Endodermal cell (in vitro differentiated cells): ENCODE data around the gene TMEM121B. TPM values are rescaled to one million over a fixed set of nuclear protein-coding genes. Genes with fewer than 3 reads are reported as not detected.

Experiments used
- DNase-seq: peaks from one replicate; pipeline ENCODE4 v3.0.0-alpha.2; 2017
- H3K27ac ChIP-seq: 2 replicates; pipeline ENCODE4 v1.5.1; 2013; ENCODE audit warnings: mild to moderate bottlenecking, low read depth, low read length, moderate library complexity
- H3K27me3 ChIP-seq: 2 replicates; pipeline ENCODE4 v1.6.1; 2013; ENCODE audit warnings: mild to moderate bottlenecking, low read length, moderate library complexity; ENCODE audit not compliant: insufficient read depth, control insufficient read depth, poor library complexity, severe bottlenecking
- H3K36me3 ChIP-seq: 2 replicates; pipeline ENCODE4 v1.7.0; 2013; ENCODE audit warnings: mild to moderate bottlenecking, low read length, moderate library complexity; ENCODE audit not compliant: control insufficient read depth, insufficient read depth
- H3K4me1 ChIP-seq: one replicate; pipeline ENCODE4 v1.7.0; 2013; ENCODE audit warnings: low read length; ENCODE audit not compliant: control insufficient read depth, insufficient read depth
- H3K4me3 ChIP-seq: 2 replicates; pipeline ENCODE4 v1.5.1; 2013; ENCODE audit warnings: mild to moderate bottlenecking, low read length, moderate library complexity
- H3K9ac ChIP-seq: 2 replicates; pipeline ENCODE4 v1.6.1; 2013; ENCODE audit warnings: mild to moderate bottlenecking, low read length, moderate library complexity; ENCODE audit not compliant: poor library complexity, severe bottlenecking; ENCODE audit errors: extremely low read depth
- H3K9me3 ChIP-seq: 2 replicates; pipeline ENCODE4 v1.6.1; 2013; ENCODE audit warnings: mild to moderate bottlenecking, low read length, moderate library complexity; ENCODE audit not compliant: control insufficient read depth
- H3K27ac Mint-ChIP-seq: 2 replicates; pipeline ENCODE4 v1.8.0; 2020; ENCODE audit warnings: mixed read lengths
- H3K27me3 Mint-ChIP-seq: 2 replicates; pipeline ENCODE4 v1.8.0; 2021; ENCODE audit warnings: mild to moderate bottlenecking, mixed read lengths; ENCODE audit not compliant: insufficient read depth
- H3K36me3 Mint-ChIP-seq: 2 replicates; pipeline ENCODE4 v1.8.0; 2020; ENCODE audit warnings: low read depth, mixed read lengths
- H3K4me1 Mint-ChIP-seq: 2 replicates; pipeline ENCODE4 v1.8.0; 2020; ENCODE audit warnings: mixed read lengths
- H3K4me3 Mint-ChIP-seq: 2 replicates; pipeline ENCODE4 v1.8.0; 2020; ENCODE audit warnings: mild to moderate bottlenecking, moderate library complexity, mixed read lengths
- H3K9me3 Mint-ChIP-seq: 2 replicates; pipeline ENCODE4 v1.8.0; 2020; ENCODE audit warnings: mild to moderate bottlenecking, mixed read lengths
- CTCF ChIP-seq: fragments of 200-600 bp; sonication (generic); conservative IDR thresholded peaks from 2 replicates; pipeline ENCODE4 v1.5.0; 2021; ENCODE audit warnings: antibody characterized with exemption, mild to moderate bottlenecking
- WGBS, 2 experiments: methylation state at CpG; one replicate each; pipeline versions ENCODE4 v1.1.5 to v1.1.7; 2013; ENCODE audit warnings: missing lambda C conversion rate in 2 of 2, mixed read lengths in 1 of 2; ENCODE audit not compliant: insufficient coverage in 1 of 2, insufficient read length in 1 of 2; 5-methylcytosine and 5-hydroxymethylcytosine counted together
- total RNA-seq, 2 donors: library from RNA; stranded (reverse); fragmentation: NEBNext Ultra II Directional in 1 of 2; extraction: Animal tissue kit (Norgen Biotek cat#: 25700) in 1 of 2; gene quantifications; 2 replicates in 1 of 2; 3 replicates in 1 of 2; pipeline ENCODE4 v1.2.1, GENCODE V29; 2021

TMEM121B gene
- total RNA-seq, 2 donors from 2014 or later: 8.9 to 10.9 TPM

DNA sequence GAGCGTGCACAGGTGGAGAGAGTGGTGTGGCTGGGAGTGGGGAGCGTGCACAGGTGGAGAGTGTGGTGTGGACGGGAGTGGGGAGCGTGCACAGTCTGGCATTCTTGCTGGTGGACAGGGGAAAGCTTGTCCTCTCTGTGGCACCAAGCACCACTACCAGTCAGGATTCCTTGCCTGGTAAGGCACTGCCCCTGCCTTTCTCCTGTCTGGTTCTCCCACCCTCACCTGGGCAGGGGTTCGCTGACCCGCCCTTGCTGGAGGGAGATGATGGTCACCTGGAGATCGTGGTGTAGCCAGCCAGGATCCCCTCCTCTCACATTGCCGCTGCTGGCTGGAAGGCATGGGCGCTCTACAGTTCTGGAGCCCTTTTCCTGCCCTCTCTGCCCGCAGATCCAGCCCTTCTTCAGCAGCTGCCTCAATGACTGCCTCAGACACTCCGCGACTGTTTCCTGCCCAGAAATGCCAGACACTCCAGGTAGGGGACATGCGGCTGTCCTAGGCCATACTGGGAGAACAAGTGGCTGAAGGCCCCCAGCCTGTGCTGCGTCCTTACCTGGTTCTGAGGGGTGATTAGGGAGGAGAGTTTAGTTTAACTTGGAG lies 16.7 kb downstream of the TMEM121B start:
- Mint-ChIP-seq H3K27ac (no peak overlapping the region), H3K9me3 (no peaks in the 10 kb centered on the region), H3K4me1 (no peaks in the 10 kb centered on the region), H3K36me3 (peaks cover 52% of the 10 kb centered on the region), H3K27me3 (no peaks in the 10 kb centered on the region), H3K4me3 (no peak overlapping the region)
- Histone ChIP-seq H3K4me3 (no peak overlapping the region), H3K27ac (no peak overlapping the region), H3K9ac (no peak overlapping the region), H3K36me3 (peaks cover 87% of the 10 kb centered on the region), H3K27me3 (no peaks in the 10 kb centered on the region), H3K4me1 (no peaks in the 10 kb centered on the region), H3K9me3 (no peaks in the 10 kb centered on the region)
- 90 to 100% methylated on average over 6 to 12 of the region's 14 CpGs for WGBS, 2 experiments
- no peak for DNase-seq
- no peak for TF ChIP-seq CTCF

GRCh38 chr22:17103351-17103750 lies 17.8 kb downstream of the TMEM121B start:
- Histone ChIP-seq H3K27ac (no peak overlapping the region), H3K4me3 (no peak overlapping the region), H3K36me3 (peaks cover 90% of the 10 kb centered on the region), H3K27me3 (no peaks in the 10 kb centered on the region), H3K4me1 (no peaks in the 10 kb centered on the region), H3K9ac (no peak overlapping the region), H3K9me3 (no peaks in the 10 kb centered on the region)
- 97 to 98% methylated on average over 7 to 9 of the region's 9 CpGs for WGBS, 2 experiments
- DNase-seq: no peak
- H3K27ac Mint-ChIP-seq: no peak overlapping the region
- H3K4me3 Mint-ChIP-seq: no peak overlapping the region
- no peaks in the 10 kb centered on the region for H3K4me1 Mint-ChIP-seq
- no peaks in the 10 kb centered on the region for H3K9me3 Mint-ChIP-seq
- no peak for TF ChIP-seq CTCF
- H3K27me3 Mint-ChIP-seq: no peaks in the 10 kb centered on the region
- H3K36me3 Mint-ChIP-seq: peaks cover 61% of the 10 kb centered on the region

DNA sequence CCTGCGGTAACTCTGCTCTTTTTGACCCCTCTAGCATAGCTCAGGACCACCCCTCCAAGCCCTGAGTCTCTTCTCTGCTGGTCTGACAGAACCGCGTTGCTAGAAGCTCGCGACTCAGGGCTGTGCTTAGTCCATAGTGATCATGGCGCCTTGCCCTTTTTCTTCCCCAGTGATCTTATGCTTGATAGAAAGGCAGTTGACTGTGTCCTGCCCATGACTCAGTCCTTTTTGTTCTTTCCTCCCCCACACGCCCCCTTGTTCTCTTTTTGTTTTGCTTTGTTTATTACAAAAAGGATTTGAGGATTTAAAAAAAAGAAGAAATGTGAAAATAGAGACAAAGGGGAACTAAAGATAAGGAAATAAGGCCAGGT lies 18.9 kb downstream of the TMEM121B start:
- Mint-ChIP-seq H3K4me3 (no peak overlapping the region), H3K36me3 (peaks cover 58% of the 10 kb centered on the region), H3K9me3 (no peaks in the 10 kb centered on the region), H3K27me3 (no peaks in the 10 kb centered on the region), H3K27ac (peak overlapping the region; percentile 22), H3K4me1 (no peaks in the 10 kb centered on the region)
- no peak for TF ChIP-seq CTCF
- DNase-seq: no peak
- H3K4me3 ChIP-seq: no peak overlapping the region
- H3K9me3 ChIP-seq: no peaks in the 10 kb centered on the region
- H3K27ac ChIP-seq: no peak overlapping the region
- H3K27me3 ChIP-seq: no peaks in the 10 kb centered on the region
- WGBS, 2 experiments: 98% methylated on average over 5 to 7 of the region's 7 CpGs
- H3K4me1 ChIP-seq: no peaks in the 10 kb centered on the region
- no peak overlapping the region for H3K9ac ChIP-seq
- peaks cover 90% of the 10 kb centered on the region for H3K36me3 ChIP-seq
